Suprapubic skin (tissue), 3 donors: ENCODE data around the gene PRDM5.

ENCODE experiments used
- EP300 ChIP-seq: sonication (generic); formaldehyde crosslinking; IDR thresholded peaks from one replicate; pipeline ENCODE4 v1.6.1; 2017; ENCODE audit warnings: antibody characterized with exemption
- POLR2A ChIP-seq, 2 donors: fragments of 450-650 bp; IDR thresholded peaks; one replicate each; pipeline ENCODE4 v1.6.1; 2017; ENCODE audit warnings: antibody characterized with exemption in 2 of 2, mild to moderate bottlenecking in 2 of 2, moderate library complexity in 2 of 2
- TF ChIP-seq, protein P1 (sequence below), 2 donors: fragments of 200-600 bp in 1 of 2; fragments of 450-650 bp in 1 of 2; sonication (generic) in 1 of 2; IDR thresholded peaks; one replicate each; pipeline ENCODE4 v1.5.1; 2016 to 2019; ENCODE audit warnings: antibody characterized with exemption in 2 of 2, mild to moderate bottlenecking in 1 of 2, moderate library complexity in 1 of 2

DNA sequence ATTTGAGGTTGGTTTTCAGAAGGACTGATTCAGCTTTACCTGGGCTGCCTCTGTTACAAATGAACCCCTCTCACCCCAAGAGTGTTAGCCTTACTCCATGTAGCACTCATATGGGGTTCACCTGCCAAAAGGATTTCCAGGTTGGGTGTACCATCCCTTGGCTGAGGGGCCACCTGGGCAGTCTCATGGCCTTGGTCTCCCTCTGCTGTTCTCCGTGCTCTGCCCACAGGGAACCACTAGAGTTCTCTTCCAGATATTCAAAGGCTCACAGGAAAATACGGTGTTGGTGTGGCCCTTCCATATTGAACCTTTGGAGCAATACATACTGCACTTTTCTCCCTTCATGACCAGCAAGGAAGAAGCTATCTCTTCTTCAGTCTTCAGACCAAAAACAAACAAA, 18.0 kb upstream of the PRDM5 start:
- TF ChIP-seq, protein P1, sequence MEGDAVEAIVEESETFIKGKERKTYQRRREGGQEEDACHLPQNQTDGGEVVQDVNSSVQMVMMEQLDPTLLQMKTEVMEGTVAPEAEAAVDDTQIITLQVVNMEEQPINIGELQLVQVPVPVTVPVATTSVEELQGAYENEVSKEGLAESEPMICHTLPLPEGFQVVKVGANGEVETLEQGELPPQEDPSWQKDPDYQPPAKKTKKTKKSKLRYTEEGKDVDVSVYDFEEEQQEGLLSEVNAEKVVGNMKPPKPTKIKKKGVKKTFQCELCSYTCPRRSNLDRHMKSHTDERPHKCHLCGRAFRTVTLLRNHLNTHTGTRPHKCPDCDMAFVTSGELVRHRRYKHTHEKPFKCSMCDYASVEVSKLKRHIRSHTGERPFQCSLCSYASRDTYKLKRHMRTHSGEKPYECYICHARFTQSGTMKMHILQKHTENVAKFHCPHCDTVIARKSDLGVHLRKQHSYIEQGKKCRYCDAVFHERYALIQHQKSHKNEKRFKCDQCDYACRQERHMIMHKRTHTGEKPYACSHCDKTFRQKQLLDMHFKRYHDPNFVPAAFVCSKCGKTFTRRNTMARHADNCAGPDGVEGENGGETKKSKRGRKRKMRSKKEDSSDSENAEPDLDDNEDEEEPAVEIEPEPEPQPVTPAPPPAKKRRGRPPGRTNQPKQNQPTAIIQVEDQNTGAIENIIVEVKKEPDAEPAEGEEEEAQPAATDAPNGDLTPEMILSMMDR (IDR thresholded peaks at IDR 0.05) = no peak
- TF ChIP-seq POLR2A (IDR thresholded peaks at IDR 0.05) = no peak
- no peak for TF ChIP-seq EP300
